RWPE1 (cell line): ENCODE data around the gene C19orf38.
A peak's percentile ranks its signal among the peaks of the same experiment; 100 is the strongest.

Experiments
- CTCF ChIA-PET: fragments of 350-600 bp; sonication (Branson Sonifier 250); formaldehyde crosslinking; extraction: SDS; loops from one replicate; lab custom pipeline; 2021; lab: Yijun Ruan, JAX
- POLR2A ChIA-PET: fragments of 400-600 bp; formaldehyde crosslinking; extraction: SDS; loops from one replicate; lab custom pipeline; 2020; ENCODE audit warnings: antibody characterized with exemption; ENCODE audit not compliant: low non-redundant PET; lab: Yijun Ruan, JAX
- DNase-seq: peaks from one replicate; pipeline ENCODE4 v3.0.0; 2012; ENCODE audit warnings: low spot score
- H3K27ac ChIP-seq: fragments of 450-650 bp; 2 replicates; pipeline ENCODE4 v1.5.1; 2017
- CTCF ChIP-seq: fragments of 450-650 bp; conservative IDR thresholded peaks from 2 replicates; pipeline ENCODE4 v1.5.1; 2017; ENCODE audit warnings: low read depth, mild to moderate bottlenecking

Gene C19orf38

GRCh38 chr19:10896851-10897526 lies 48.8 kb downstream of the C19orf38 start:
- POLR2A ChIA-PET: no interaction called here
- CTCF ChIA-PET: interaction anchor here (0.6 kb wide), 1 partner anchor 80 kb away, joined by 3 read pairs; no protein-coding TSS in a partner anchor
- TF ChIP-seq CTCF: no peak
- peak overlapping the region; percentile 93 for H3K27ac ChIP-seq
- no peak for DNase-seq

- H3K27ac ChIP-seq: peak overlapping the region; percentile 93
- POLR2A ChIA-PET: no interaction called here
- CTCF ChIA-PET: interaction anchor here (0.6 to 2.2 kb wide), 4 partner anchors 8 to 156 kb away, joined by 3 to 6 read pairs (median 4); no protein-coding TSS in a partner anchor
- peak; percentile 30 for DNase-seq
- TF ChIP-seq CTCF: no peak
These were observed 50.4 kb downstream of the C19orf38 start for GRCh38 chr19:10898633-10899032.

GRCh38 chr19:10899151-10899653 lies 51.0 kb downstream of the C19orf38 start:
- peak; percentile 68 for DNase-seq
- TF ChIP-seq CTCF: no peak
- ChIA-PET POLR2A (no interaction called here), CTCF (interaction anchor here (0.6 to 2.2 kb wide), 3 partner anchors 9 to 27 kb away, joined by 3 to 6 read pairs (median 4); no protein-coding TSS in a partner anchor)
- peak overlapping the region; percentile 93 for H3K27ac ChIP-seq

- POLR2A ChIA-PET: no interaction called here
- CTCF ChIA-PET: no interaction called here
- no peak for TF ChIP-seq CTCF
- peak overlapping the region; percentile 32 for H3K27ac ChIP-seq
- DNase-seq: no peak
These were observed 59.7 kb downstream of the C19orf38 start for GRCh38 chr19:10907925-10908324.

DNA sequence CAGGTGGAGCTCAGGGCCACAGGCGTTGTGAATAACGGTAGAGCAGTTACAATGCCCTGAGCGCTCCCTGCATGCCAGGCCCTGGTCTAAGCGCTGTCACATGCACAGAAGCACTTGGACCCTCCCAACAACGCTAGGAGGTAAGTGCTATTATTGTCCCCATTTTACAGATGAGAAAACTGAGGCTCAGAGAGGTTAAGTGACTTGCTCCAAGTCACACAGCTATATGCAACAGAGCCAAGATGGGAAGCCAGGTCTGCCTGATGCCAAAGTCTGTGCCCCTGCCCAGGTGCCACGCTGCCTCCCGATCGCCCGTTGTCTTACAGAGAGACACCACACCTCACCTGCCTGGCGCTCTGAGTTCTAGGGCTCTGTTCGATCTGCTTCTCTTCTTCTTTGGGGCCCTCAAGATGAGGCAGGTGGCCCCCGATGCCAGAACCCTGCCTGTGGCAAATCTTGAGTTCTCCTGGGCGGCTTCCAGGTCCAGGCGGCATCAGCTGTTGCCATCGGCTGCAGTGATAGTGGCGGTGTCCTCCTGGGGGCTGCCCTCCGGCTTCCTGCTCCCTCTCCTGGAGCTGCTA lies 60.3 kb downstream of the C19orf38 start:
- H3K27ac ChIP-seq: no peak overlapping the region
- CTCF ChIA-PET: interaction anchor here (1.1 kb wide), 1 partner anchor 36 kb away, joined by 3 read pairs; no protein-coding TSS in a partner anchor
- DNase-seq: no peak
- POLR2A ChIA-PET: no interaction called here
- no peak for TF ChIP-seq CTCF

DNA sequence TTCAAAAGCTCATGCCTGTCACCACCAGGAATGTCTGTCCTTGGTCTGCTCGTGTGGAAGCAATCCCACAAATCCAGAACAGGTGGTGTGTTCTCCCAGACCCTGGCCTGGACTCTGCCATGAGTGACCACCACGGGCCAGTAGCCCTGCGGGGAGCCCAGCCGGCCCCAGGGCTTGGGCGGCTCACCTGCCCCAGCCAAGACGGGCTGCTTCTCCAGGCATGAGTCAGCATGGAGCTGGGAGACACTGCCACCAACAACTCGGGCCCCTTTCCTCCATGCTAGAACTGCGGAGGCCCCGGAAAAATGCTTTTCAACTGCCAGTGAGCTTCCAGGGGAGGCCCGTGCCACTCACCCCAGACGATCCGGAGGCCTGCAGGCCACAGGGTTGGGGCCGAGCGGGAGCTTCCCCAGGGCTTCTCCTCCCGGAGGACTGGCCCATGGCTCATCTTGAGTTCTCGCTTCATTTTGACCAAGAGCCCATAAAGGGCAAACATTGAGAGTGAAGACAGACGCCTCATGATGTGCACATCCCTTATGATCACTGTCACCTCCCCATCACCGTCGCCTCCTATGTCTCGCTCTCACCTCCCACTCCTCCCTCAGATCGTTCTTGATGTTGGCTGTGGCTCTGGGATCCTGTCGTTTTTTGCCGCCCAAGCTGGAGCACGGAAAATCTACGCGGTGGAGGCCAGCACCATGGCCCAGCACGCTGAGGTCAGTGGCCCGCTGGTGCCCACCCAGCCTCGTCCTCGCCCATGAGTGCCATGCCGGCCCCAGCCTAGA lies 63.6 kb downstream of the C19orf38 start:
- ChIA-PET CTCF (interaction anchor here (0.6 kb wide), 1 partner anchor 195 kb away, joined by 6 read pairs; no protein-coding TSS in a partner anchor), POLR2A (no interaction called here)
- TF ChIP-seq CTCF: no peak
- peak overlapping the region; percentile 50 for H3K27ac ChIP-seq
- no peak for DNase-seq
